CD14-positive monocyte (primary cell): Measurements from ENCODE around the gene PAQR6. TPM values are rescaled to one million over a fixed set of nuclear protein-coding genes. Genes with fewer than 3 reads are reported as not detected.

ENCODE experiments used
- DNase-seq, 3 donors: peaks; one replicate each; pipeline ENCODE4 v3.0.0-alpha.2; 2011 to 2022
- H2AFZ ChIP-seq: 2 replicates; pipeline ENCODE4 v1.6.0; 2012; ENCODE audit warnings: mild to moderate bottlenecking, low read depth, low read length, inconsistent platforms; ENCODE audit not compliant: insufficient read depth, poor library complexity, severe bottlenecking
- H3K27ac ChIP-seq, 2 donors: 1 replicate in 1 of 2; 2 replicates in 1 of 2; pipeline ENCODE4 v1.5.1; 2012 to 2013; ENCODE audit warnings: low read length in 2 of 2, control low read depth in 1 of 2, inconsistent platforms in 1 of 2, low read depth in 1 of 2, mild to moderate bottlenecking in 1 of 2
- H3K27me3 ChIP-seq, 2 donors: one replicate each; pipeline versions ENCODE4 v1.6.0 to v1.6.1; 2011 to 2013; ENCODE audit warnings: low read length in 2 of 2; ENCODE audit not compliant: control insufficient read depth in 2 of 2, insufficient read depth in 2 of 2
- H3K36me3 ChIP-seq, 2 donors: replicated peaks in 1 of 2; 1 replicate in 1 of 2; 2 replicates in 1 of 2; pipeline versions ENCODE4 v1.5.1 to v1.6.1; 2012 to 2013; ENCODE audit warnings: low read length in 2 of 2, control low read depth in 1 of 2, inconsistent platforms in 1 of 2, mild to moderate bottlenecking in 1 of 2; ENCODE audit not compliant: insufficient read depth in 2 of 2, control insufficient read depth in 1 of 2
- H3K4me1 ChIP-seq, 2 donors: 1 replicate in 1 of 2; 2 replicates in 1 of 2; pipeline versions ENCODE4 v1.5.1 to v1.6.1; 2012 to 2013; ENCODE audit warnings: low read length in 2 of 2, control low read depth in 1 of 2, inconsistent platforms in 1 of 2, mild to moderate bottlenecking in 1 of 2, moderate library complexity in 1 of 2; ENCODE audit not compliant: insufficient read depth in 2 of 2, control insufficient read depth in 1 of 2
- H3K4me2 ChIP-seq: replicated peaks from 2 replicates; pipeline ENCODE3; 2012; ENCODE audit warnings: low read length, moderate library complexity, mild to moderate bottlenecking; ENCODE audit not compliant: poor library complexity, severe bottlenecking; ENCODE audit errors: extremely low read depth
- H3K4me3 ChIP-seq, 3 experiments: fragments of 200-600 bp in 1 of 3; sonication (generic) in 1 of 3; replicated peaks in 1 of 3; 1 replicate in 2 of 3; 2 replicates in 1 of 3; pipeline ENCODE4 v1.5.1; 2011 to 2013; ENCODE audit warnings: low read length in 3 of 3, mild to moderate bottlenecking in 3 of 3, control low read depth in 2 of 3, low read depth in 2 of 3, inconsistent platforms in 1 of 3, moderate library complexity in 1 of 3
- H3K79me2 ChIP-seq: 2 replicates; pipeline ENCODE4 v1.6.0; 2012; ENCODE audit warnings: mild to moderate bottlenecking, control low read depth, inconsistent platforms, low read length, moderate library complexity; ENCODE audit not compliant: insufficient read depth
- H3K9ac ChIP-seq: 2 replicates; pipeline ENCODE4 v1.6.0; 2017; ENCODE audit warnings: low read length, mild to moderate bottlenecking; ENCODE audit not compliant: insufficient read depth, poor library complexity, severe bottlenecking
- H3K9me3 ChIP-seq, 2 donors: replicated peaks in 1 of 2; 1 replicate in 1 of 2; 2 replicates in 1 of 2; pipeline versions ENCODE4 v1.5.1 to v1.6.1; 2012 to 2013; ENCODE audit warnings: low read length in 2 of 2, control low read depth in 1 of 2; ENCODE audit not compliant: control insufficient read depth in 1 of 2, insufficient read depth in 1 of 2
- H4K20me1 ChIP-seq: 2 replicates; pipeline ENCODE4 v1.6.0; 2012; ENCODE audit warnings: mild to moderate bottlenecking, low read length, control low read depth, moderate library complexity; ENCODE audit not compliant: insufficient read depth
- H3K27ac Mint-ChIP-seq, 7 donors: one replicate each; pipeline ENCODE4 v1.8.0; 2020; ENCODE audit warnings: mild to moderate bottlenecking in 7 of 7, mixed read lengths in 7 of 7, moderate library complexity in 6 of 7, inconsistent platforms in 2 of 7
- H3K27me3 Mint-ChIP-seq, 3 donors: one replicate each; pipeline ENCODE4 v1.8.0; 2021 to 2022; ENCODE audit warnings: low read depth in 3 of 3, mild to moderate bottlenecking in 3 of 3, mixed read lengths in 3 of 3, moderate library complexity in 3 of 3, inconsistent platforms in 1 of 3
- H3K36me3 Mint-ChIP-seq, 2 donors: one replicate each; pipeline ENCODE4 v1.8.0; 2020; ENCODE audit warnings: mixed read lengths in 2 of 2, inconsistent platforms in 1 of 2, mild to moderate bottlenecking in 1 of 2
- H3K4me1 Mint-ChIP-seq: one replicate; pipeline ENCODE4 v1.8.0; 2020; ENCODE audit warnings: mild to moderate bottlenecking, mixed read lengths
- H3K4me3 Mint-ChIP-seq, 2 donors: one replicate each; pipeline ENCODE4 v1.8.0; 2020; ENCODE audit warnings: mild to moderate bottlenecking in 2 of 2, mixed read lengths in 2 of 2, moderate library complexity in 1 of 2
- H3K9me3 Mint-ChIP-seq, 7 donors: one replicate each; pipeline ENCODE4 v1.8.0; 2020 to 2022; ENCODE audit warnings: mixed read lengths in 7 of 7, mild to moderate bottlenecking in 6 of 7, moderate library complexity in 6 of 7, inconsistent platforms in 2 of 7
- CTCF ChIP-seq: fragments of 200-600 bp; IDR thresholded peaks from one replicate; pipeline ENCODE4 v1.8.0; 2022; ENCODE audit warnings: antibody characterized with exemption, mild to moderate bottlenecking
- WGBS: methylation state at CpG from one replicate; pipeline ENCODE4 v1.1.5; 2013; ENCODE audit warnings: missing lambda C conversion rate; ENCODE audit not compliant: insufficient coverage; 5-methylcytosine and 5-hydroxymethylcytosine counted together
- intact Hi-C, 2 donors: fragments of 100-400 bp; cut with micrococcal nuclease; formaldehyde crosslinking; loops; one replicate each; pipeline versions ENCODE4 v1.15.0 to v1.15.1; 2023
- polyA plus RNA-seq, 3 donors: library from polyadenylated mRNA; depleted of rRNA in 1 of 3; unstranded in 2 of 3; stranded (reverse) in 1 of 3; fragments of 300-500 nt in 2 of 3; fragments of >200 nt in 1 of 3; fragmentation: Illumina TruSeq in 2 of 3; gene quantifications; 1 replicate in 2 of 3; 2 replicates in 1 of 3; pipeline ENCODE4 v1.2.3, GENCODE V29; 2012 to 2021

Gene PAQR6
- polyA plus RNA-seq, 3 donors = 7.7 TPM; not detected in 2

GRCh38 chr1:156253634-156254033, 5.8 kb upstream of the PAQR6 start:
- peaks cover 79 to 95% of the 10 kb centered on the region in 2 donors for H3K36me3 Mint-ChIP-seq
- H3K27me3 Mint-ChIP-seq = peaks cover 0 to 1% (median 0%) of the 10 kb centered on the region in 3 donors
- no peak for TF ChIP-seq CTCF
- no peak overlapping the region for H3K4me3 Mint-ChIP-seq
- Histone ChIP-seq H3K27me3 (no peaks in the 10 kb centered on the region), H3K27ac (no peak overlapping the region), H3K36me3 (peaks cover 91 to 93% of the 10 kb centered on the region in 2 donors), H3K79me2 (no peaks in the 10 kb centered on the region), H3K9ac (no peak overlapping the region), H3K4me1 (no peaks in the 10 kb centered on the region), H3K4me3 (no peak overlapping the region), H3K9me3 (no peaks in the 10 kb centered on the region), H4K20me1 (peaks cover 60% of the 10 kb centered on the region), H2AFZ (no peak overlapping the region), H3K4me2 (no peak overlapping the region)
- no peak for DNase-seq
- peak overlapping the region in 2 of 7 donors; percentile 40 to 73 for H3K27ac Mint-ChIP-seq
- 92% methylated on average over 3 of the region's 3 CpGs for WGBS
- peaks cover 0 to 1% (median 0%) of the 10 kb centered on the region in 7 donors for H3K9me3 Mint-ChIP-seq
- H3K4me1 Mint-ChIP-seq = no peaks in the 10 kb centered on the region
- intact Hi-C loops = no loop called here

GRCh38 chr1:156251527-156251926, 3.7 kb upstream of the PAQR6 start:
- Mint-ChIP-seq H3K4me3 (no peak overlapping the region), H3K27me3 (peaks cover 4 to 11% (median 7%) of the 10 kb centered on the region in 3 donors), H3K36me3 (peaks cover 59 to 74% of the 10 kb centered on the region in 2 donors), H3K9me3 (no peaks in the 10 kb centered on the region), H3K4me1 (no peaks in the 10 kb centered on the region), H3K27ac (peak overlapping the region in 1 of 7 donors; percentile 38)
- Histone ChIP-seq H2AFZ (no peak overlapping the region), H3K79me2 (no peaks in the 10 kb centered on the region), H3K27me3 (peaks cover 0 to 8% of the 10 kb centered on the region in 2 donors), H3K9me3 (no peaks in the 10 kb centered on the region), H3K4me3 (no peak overlapping the region), H3K9ac (no peak overlapping the region), H3K4me1 (no peaks in the 10 kb centered on the region), H3K36me3 (peaks cover 70 to 72% of the 10 kb centered on the region in 2 donors), H4K20me1 (peaks cover 63% of the 10 kb centered on the region), H3K27ac (no peak overlapping the region), H3K4me2 (no peak overlapping the region)
- DNase-seq = no peak
- no peak for TF ChIP-seq CTCF
- intact Hi-C loops = no loop called here
- WGBS = no CpG with 5 or more reads among the region's 3 CpGs
